Smooth muscle cell (in vitro differentiated cells): ENCODE measurements around the gene KCNK10. TPM values are rescaled to one million over a fixed set of nuclear protein-coding genes. Genes with fewer than 3 reads are reported as not detected.

Source experiments
- DNase-seq: peaks from one replicate; lab custom pipeline; 2025; ENCODE audit not compliant: unreplicated experiment; lab: John Stamatoyannopoulos, UW
- H2AFZ ChIP-seq: fragments of 200-600 bp; sonication (generic); 2 replicates; pipeline ENCODE4 v1.6.0; 2016; ENCODE audit warnings: antibody characterized with exemption, low read depth, mild to moderate bottlenecking
- H3F3A ChIP-seq: fragments of 200-600 bp; sonication (generic); 2 replicates; pipeline ENCODE4 v1.6.0; 2017; ENCODE audit warnings: antibody characterized with exemption, low read depth
- H3K27ac ChIP-seq: fragments of 200-600 bp; sonication (generic); 2 replicates; pipeline ENCODE4 v1.5.1; 2016; ENCODE audit warnings: low read depth, mild to moderate bottlenecking
- H3K27me3 ChIP-seq: fragments of 200-600 bp; sonication (generic); 2 replicates; pipeline ENCODE4 v1.6.1; 2016; ENCODE audit warnings: low read depth, mild to moderate bottlenecking
- H3K36me3 ChIP-seq: fragments of 200-600 bp; sonication (generic); 2 replicates; pipeline ENCODE4 v1.5.1; 2016; ENCODE audit warnings: low read depth
- H3K4me1 ChIP-seq: fragments of 200-600 bp; sonication (generic); 2 replicates; pipeline ENCODE4 v1.5.1; 2016; ENCODE audit warnings: low read depth
- H3K4me2 ChIP-seq: fragments of 200-600 bp; sonication (generic); 2 replicates; pipeline ENCODE4 v1.6.0; 2016; ENCODE audit warnings: mild to moderate bottlenecking
- H3K4me3 ChIP-seq: fragments of 200-600 bp; sonication (generic); 2 replicates; pipeline ENCODE4 v1.5.1; 2016; ENCODE audit warnings: mild to moderate bottlenecking
- H3K79me2 ChIP-seq: fragments of 200-600 bp; sonication (generic); 2 replicates; pipeline ENCODE4 v1.6.0; 2016; ENCODE audit warnings: low read depth, mild to moderate bottlenecking
- H3K9ac ChIP-seq: fragments of 200-600 bp; sonication (generic); 2 replicates; pipeline ENCODE4 v1.6.0; 2016; ENCODE audit warnings: low read depth
- H3K9me3 ChIP-seq: fragments of 200-600 bp; sonication (generic); replicated peaks from 2 replicates; pipeline ENCODE4 v1.5.1; 2016; ENCODE audit warnings: low read depth
- H4K20me1 ChIP-seq: fragments of 200-600 bp; sonication (generic); 2 replicates; pipeline ENCODE4 v1.6.0; 2016; ENCODE audit warnings: low read depth
- WGBS: methylation state at CpG from one replicate; pipeline ENCODE4 v1.1.7; 2016; ENCODE audit warnings: low lambda C conversion rate; 5-methylcytosine and 5-hydroxymethylcytosine counted together
- polyA plus RNA-seq: library from polyadenylated mRNA; unstranded; fragments of >200 nt; fragmentation: Nextera tagmentation; extraction: Ambion mirVana; gene quantifications from 2 replicates; pipeline ENCODE4 v1.2.1, GENCODE V29; 2016
- total RNA-seq: library from RNA; depleted of rRNA; stranded (reverse); fragments of >200 nt; gene quantifications from 2 replicates; pipeline ENCODE4 v1.2.3, GENCODE V29; 2014
- TF ChIP-seq, protein P1 (sequence below): fragments of 200-600 bp; sonication (generic); IDR thresholded peaks from 2 replicates; pipeline ENCODE4 v1.5.1; 2017; ENCODE audit warnings: borderline replicate concordance, mild to moderate bottlenecking, antibody characterized with exemption; ENCODE audit not compliant: insufficient read depth, poor library complexity, severe bottlenecking

The KCNK10 gene
- total and polyA plus RNA-seq, 2 experiments from 2014 or later: not detected

- TF ChIP-seq, protein P1, sequence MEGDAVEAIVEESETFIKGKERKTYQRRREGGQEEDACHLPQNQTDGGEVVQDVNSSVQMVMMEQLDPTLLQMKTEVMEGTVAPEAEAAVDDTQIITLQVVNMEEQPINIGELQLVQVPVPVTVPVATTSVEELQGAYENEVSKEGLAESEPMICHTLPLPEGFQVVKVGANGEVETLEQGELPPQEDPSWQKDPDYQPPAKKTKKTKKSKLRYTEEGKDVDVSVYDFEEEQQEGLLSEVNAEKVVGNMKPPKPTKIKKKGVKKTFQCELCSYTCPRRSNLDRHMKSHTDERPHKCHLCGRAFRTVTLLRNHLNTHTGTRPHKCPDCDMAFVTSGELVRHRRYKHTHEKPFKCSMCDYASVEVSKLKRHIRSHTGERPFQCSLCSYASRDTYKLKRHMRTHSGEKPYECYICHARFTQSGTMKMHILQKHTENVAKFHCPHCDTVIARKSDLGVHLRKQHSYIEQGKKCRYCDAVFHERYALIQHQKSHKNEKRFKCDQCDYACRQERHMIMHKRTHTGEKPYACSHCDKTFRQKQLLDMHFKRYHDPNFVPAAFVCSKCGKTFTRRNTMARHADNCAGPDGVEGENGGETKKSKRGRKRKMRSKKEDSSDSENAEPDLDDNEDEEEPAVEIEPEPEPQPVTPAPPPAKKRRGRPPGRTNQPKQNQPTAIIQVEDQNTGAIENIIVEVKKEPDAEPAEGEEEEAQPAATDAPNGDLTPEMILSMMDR: no peak
- Histone ChIP-seq H3K9ac (no peak overlapping the region), H3K4me3 (no peak overlapping the region), H3K27me3 (no peaks in the 10 kb centered on the region), H3F3A (no peaks in the 10 kb centered on the region), H3K4me1 (no peaks in the 10 kb centered on the region), H3K27ac (no peak overlapping the region), H3K36me3 (no peaks in the 10 kb centered on the region), H3K9me3 (no peaks in the 10 kb centered on the region), H3K79me2 (no peaks in the 10 kb centered on the region), H2AFZ (no peak overlapping the region), H3K4me2 (no peak overlapping the region), H4K20me1 (no peaks in the 10 kb centered on the region)
- no peak for DNase-seq
- 89% methylated on average over 4 of the region's 4 CpGs for WGBS
Observed at GRCh38 chr14:88258021-88258420, 65.0 kb downstream of the KCNK10 start.

- TF ChIP-seq, protein P1: no peak
- Histone ChIP-seq H4K20me1 (no peaks in the 10 kb centered on the region), H3K36me3 (no peaks in the 10 kb centered on the region), H3K79me2 (no peaks in the 10 kb centered on the region), H3F3A (no peaks in the 10 kb centered on the region), H3K27ac (no peak overlapping the region), H3K9me3 (no peaks in the 10 kb centered on the region), H3K4me1 (no peaks in the 10 kb centered on the region), H3K4me3 (no peak overlapping the region), H3K4me2 (no peak overlapping the region), H3K27me3 (no peaks in the 10 kb centered on the region), H2AFZ (no peak overlapping the region), H3K9ac (no peak overlapping the region)
- no peak for DNase-seq
- 65% methylated on average over 9 of the region's 9 CpGs for WGBS
Observed at GRCh38 chr14:88256997-88257950, 65.8 kb downstream of the KCNK10 start.

DNA sequence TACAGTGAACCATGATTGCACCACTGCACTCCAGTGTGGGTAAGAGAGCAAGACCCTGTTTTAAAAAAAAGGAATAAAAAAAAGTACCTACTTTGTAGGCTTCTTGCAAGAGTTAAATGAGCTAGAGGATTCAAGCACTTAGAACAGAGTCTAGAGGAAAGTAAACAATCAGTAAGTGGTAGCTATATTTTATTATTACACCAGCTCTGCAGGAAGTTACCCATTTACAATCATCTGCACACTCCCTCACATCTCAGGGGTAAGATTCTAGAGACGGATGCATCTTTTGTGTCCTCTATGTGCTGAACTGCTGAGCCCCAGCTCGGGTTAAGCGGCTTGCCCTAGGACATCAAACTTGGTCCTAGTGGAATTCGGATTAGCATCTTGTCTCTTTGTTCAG is 67.3 kb downstream of the KCNK10 start:
- H3F3A ChIP-seq: no peaks in the 10 kb centered on the region
- no peaks in the 10 kb centered on the region for H3K36me3 ChIP-seq
- no peaks in the 10 kb centered on the region for H3K4me1 ChIP-seq
- no peaks in the 10 kb centered on the region for H3K79me2 ChIP-seq
- H3K4me2 ChIP-seq: no peak overlapping the region
- TF ChIP-seq, protein P1: no peak
- 81% methylated on average over 4 of the region's 4 CpGs for WGBS
- no peak overlapping the region for H3K9ac ChIP-seq
- no peak for DNase-seq
- no peaks in the 10 kb centered on the region for H3K9me3 ChIP-seq
- no peaks in the 10 kb centered on the region for H3K27me3 ChIP-seq
- H3K4me3 ChIP-seq: no peak overlapping the region
- H3K27ac ChIP-seq: no peak overlapping the region
- no peak overlapping the region for H2AFZ ChIP-seq
- H4K20me1 ChIP-seq: no peaks in the 10 kb centered on the region
